Measurements from ENCODE around the gene DAPK2.

GRCh38 chr15:63913786-63914315 is 132.4 kb downstream of the DAPK2 start:
- TF ChIP-seq, protein P1, sequence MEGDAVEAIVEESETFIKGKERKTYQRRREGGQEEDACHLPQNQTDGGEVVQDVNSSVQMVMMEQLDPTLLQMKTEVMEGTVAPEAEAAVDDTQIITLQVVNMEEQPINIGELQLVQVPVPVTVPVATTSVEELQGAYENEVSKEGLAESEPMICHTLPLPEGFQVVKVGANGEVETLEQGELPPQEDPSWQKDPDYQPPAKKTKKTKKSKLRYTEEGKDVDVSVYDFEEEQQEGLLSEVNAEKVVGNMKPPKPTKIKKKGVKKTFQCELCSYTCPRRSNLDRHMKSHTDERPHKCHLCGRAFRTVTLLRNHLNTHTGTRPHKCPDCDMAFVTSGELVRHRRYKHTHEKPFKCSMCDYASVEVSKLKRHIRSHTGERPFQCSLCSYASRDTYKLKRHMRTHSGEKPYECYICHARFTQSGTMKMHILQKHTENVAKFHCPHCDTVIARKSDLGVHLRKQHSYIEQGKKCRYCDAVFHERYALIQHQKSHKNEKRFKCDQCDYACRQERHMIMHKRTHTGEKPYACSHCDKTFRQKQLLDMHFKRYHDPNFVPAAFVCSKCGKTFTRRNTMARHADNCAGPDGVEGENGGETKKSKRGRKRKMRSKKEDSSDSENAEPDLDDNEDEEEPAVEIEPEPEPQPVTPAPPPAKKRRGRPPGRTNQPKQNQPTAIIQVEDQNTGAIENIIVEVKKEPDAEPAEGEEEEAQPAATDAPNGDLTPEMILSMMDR (CRISPR knock-in tag; IDR thresholded peaks at IDR 0.05), result no peak
- no peak for TF ChIP-seq POLR2A (IDR thresholded peaks at IDR 0.05; ENCODE audit: insufficient read depth in 1 of 2, low read depth in 2 of 2, low read length in 2 of 2)
- no peak for TF ChIP-seq TSC22D2 (CRISPR knock-in tag; IDR thresholded peaks at IDR 0.05; ENCODE audit: borderline replicate concordance)
- no peak for TF ChIP-seq DNMT3B (CRISPR knock-in tag; conservative IDR thresholded peaks at IDR 0.05)
- no peak for TF ChIP-seq ZC3H4 (CRISPR knock-in tag; IDR thresholded peaks at IDR 0.05; ENCODE audit: borderline replicate concordance)
- no peak for TF ChIP-seq SMC3 (IDR thresholded peaks at IDR 0.05; ENCODE audit: low read length)
- no peak for TF ChIP-seq PATZ1 (CRISPR knock-in tag; IDR thresholded peaks at IDR 0.05)
- TF ChIP-seq YY1 (IDR thresholded peaks at IDR 0.05; ENCODE audit: insufficient read depth, insufficient replicate concordance, low read depth, low read length), result no peak
- no peak for TF ChIP-seq UBTF (CRISPR knock-in tag; IDR thresholded peaks at IDR 0.05)
- no peak for TF ChIP-seq CHCHD3 (CRISPR knock-in tag; IDR thresholded peaks at IDR 0.05)
- TF ChIP-seq, protein P2, sequence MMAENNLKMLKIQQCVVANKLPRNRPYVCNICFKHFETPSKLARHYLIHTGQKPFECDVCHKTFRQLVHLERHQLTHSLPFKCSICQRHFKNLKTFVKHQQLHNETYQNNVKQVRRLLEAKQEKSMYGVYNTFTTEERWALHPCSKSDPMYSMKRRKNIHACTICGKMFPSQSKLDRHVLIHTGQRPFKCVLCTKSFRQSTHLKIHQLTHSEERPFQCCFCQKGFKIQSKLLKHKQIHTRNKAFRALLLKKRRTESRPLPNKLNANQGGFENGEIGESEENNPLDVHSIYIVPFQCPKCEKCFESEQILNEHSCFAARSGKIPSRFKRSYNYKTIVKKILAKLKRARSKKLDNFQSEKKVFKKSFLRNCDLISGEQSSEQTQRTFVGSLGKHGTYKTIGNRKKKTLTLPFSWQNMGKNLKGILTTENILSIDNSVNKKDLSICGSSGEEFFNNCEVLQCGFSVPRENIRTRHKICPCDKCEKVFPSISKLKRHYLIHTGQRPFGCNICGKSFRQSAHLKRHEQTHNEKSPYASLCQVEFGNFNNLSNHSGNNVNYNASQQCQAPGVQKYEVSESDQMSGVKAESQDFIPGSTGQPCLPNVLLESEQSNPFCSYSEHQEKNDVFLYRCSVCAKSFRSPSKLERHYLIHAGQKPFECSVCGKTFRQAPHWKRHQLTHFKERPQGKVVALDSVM (CRISPR knock-in tag; IDR thresholded peaks at IDR 0.05), result no peak
- no peak for TF ChIP-seq RBFOX2 (IDR thresholded peaks at IDR 0.05; ENCODE audit: low read depth, low read length)
- TF ChIP-seq ARNT (IDR thresholded peaks at IDR 0.05), result no peak
- no peak for TF ChIP-seq PITX1 (CRISPR knock-in tag; IDR thresholded peaks at IDR 0.05)

Data from HepG2 (cell line).